Osteoblast (primary cell): Measurements from ENCODE around the gene DDOST. TPM values are rescaled to one million over a fixed set of nuclear protein-coding genes. Genes with fewer than 3 reads are reported as not detected.
A peak's percentile ranks its signal among the peaks of the same experiment; 100 is the strongest.

Source experiments
- DNase-seq: peaks from one replicate; pipeline ENCODE4 v3.0.0; 2011; ENCODE audit warnings: low spot score, mixed read lengths; ENCODE audit not compliant: insufficient read length; ENCODE audit errors: missing footprints
- H2AFZ ChIP-seq: 2 replicates; pipeline ENCODE4 v1.6.0; 2011; ENCODE audit warnings: mild to moderate bottlenecking, low read length
- H3K27ac ChIP-seq: 2 replicates; pipeline ENCODE4 v1.5.1; 2011; ENCODE audit warnings: mild to moderate bottlenecking, low read depth, low read length, moderate library complexity
- H3K27me3 ChIP-seq: 2 replicates; pipeline ENCODE4 v1.6.0; 2012; ENCODE audit warnings: mild to moderate bottlenecking, control low read depth, inconsistent platforms, low read length, moderate library complexity; ENCODE audit not compliant: insufficient read depth
- H3K36me3 ChIP-seq: 2 replicates; pipeline ENCODE4 v1.5.1; 2011; ENCODE audit warnings: mild to moderate bottlenecking, low read length, control low read depth, moderate library complexity; ENCODE audit not compliant: insufficient read depth
- H3K4me1 ChIP-seq: 2 replicates; pipeline ENCODE4 v1.5.1; 2011; ENCODE audit warnings: mild to moderate bottlenecking, low read length, control low read depth, moderate library complexity; ENCODE audit not compliant: insufficient read depth
- H3K4me2 ChIP-seq: 2 replicates; pipeline ENCODE4 v1.6.0; 2011; ENCODE audit warnings: mild to moderate bottlenecking, low read length; ENCODE audit not compliant: insufficient read depth
- H3K4me3 ChIP-seq: fragments of 200-600 bp; sonication (generic); 3 replicates; pipeline ENCODE4 v1.5.1; 2012; ENCODE audit warnings: mild to moderate bottlenecking, low read length, inconsistent platforms; ENCODE audit not compliant: insufficient read depth
- H3K79me2 ChIP-seq: 2 replicates; pipeline ENCODE4 v1.6.0; 2012; ENCODE audit warnings: mild to moderate bottlenecking, low read length, control low read depth, inconsistent platforms; ENCODE audit not compliant: insufficient read depth
- H3K9me3 ChIP-seq: 2 replicates; pipeline ENCODE4 v1.5.1; 2011; ENCODE audit warnings: low read depth, low read length, control low read depth
- H4K20me1 ChIP-seq: 2 replicates; pipeline ENCODE4 v1.6.0; 2012; ENCODE audit warnings: mild to moderate bottlenecking, low read length, control low read depth; ENCODE audit not compliant: insufficient read depth
- CTCF ChIP-seq: IDR thresholded peaks from 2 replicates; pipeline ENCODE4 v1.5.1; 2011; ENCODE audit warnings: mild to moderate bottlenecking, low read depth, low read length, moderate library complexity; ENCODE audit errors: extremely low read depth
- total RNA-seq: library from RNA; depleted of rRNA; stranded (reverse); fragments of >200 nt; gene quantifications from 2 replicates; pipeline ENCODE4 v1.2.3, GENCODE V29; 2012

DDOST gene
- total RNA-seq, 1 donor = 291 TPM

- Histone ChIP-seq H3K79me2 (no peaks in the 10 kb centered on the region), H3K4me1 (no peaks in the 10 kb centered on the region), H3K27me3 (no peaks in the 10 kb centered on the region), H3K27ac (no peak overlapping the region), H3K4me3 (no peak overlapping the region), H3K36me3 (peaks cover 63% of the 10 kb centered on the region), H3K4me2 (no peak overlapping the region), H3K9me3 (no peaks in the 10 kb centered on the region), H2AFZ (no peak overlapping the region), H4K20me1 (peaks cover 4% of the 10 kb centered on the region)
- DNase-seq = peak; percentile 42
- TF ChIP-seq CTCF = no peak
Observed at GRCh38 chr1:20645414-20645813, 15.8 kb downstream of the DDOST start.

- Histone ChIP-seq H3K36me3 (peaks cover 61% of the 10 kb centered on the region), H3K79me2 (no peaks in the 10 kb centered on the region), H3K27ac (no peak overlapping the region), H3K27me3 (no peaks in the 10 kb centered on the region), H3K4me1 (no peaks in the 10 kb centered on the region), H2AFZ (no peak overlapping the region), H4K20me1 (peaks cover 7% of the 10 kb centered on the region), H3K4me3 (no peak overlapping the region), H3K9me3 (no peaks in the 10 kb centered on the region), H3K4me2 (no peak overlapping the region)
- DNase-seq = peak; percentile 59
- TF ChIP-seq CTCF = no peak
Observed at GRCh38 chr1:20644416-20644815, 16.8 kb downstream of the DDOST start.

- Histone ChIP-seq H3K4me3 (no peak overlapping the region), H3K9me3 (no peaks in the 10 kb centered on the region), H3K27ac (no peak overlapping the region), H2AFZ (no peak overlapping the region), H3K4me1 (no peaks in the 10 kb centered on the region), H3K36me3 (peaks cover 55% of the 10 kb centered on the region), H3K79me2 (no peaks in the 10 kb centered on the region), H3K27me3 (no peaks in the 10 kb centered on the region), H3K4me2 (no peak overlapping the region), H4K20me1 (peaks cover 7% of the 10 kb centered on the region)
- no peak for TF ChIP-seq CTCF
- no peak for DNase-seq
Observed at GRCh38 chr1:20643080-20643479, 18.1 kb downstream of the DDOST start.

DNA sequence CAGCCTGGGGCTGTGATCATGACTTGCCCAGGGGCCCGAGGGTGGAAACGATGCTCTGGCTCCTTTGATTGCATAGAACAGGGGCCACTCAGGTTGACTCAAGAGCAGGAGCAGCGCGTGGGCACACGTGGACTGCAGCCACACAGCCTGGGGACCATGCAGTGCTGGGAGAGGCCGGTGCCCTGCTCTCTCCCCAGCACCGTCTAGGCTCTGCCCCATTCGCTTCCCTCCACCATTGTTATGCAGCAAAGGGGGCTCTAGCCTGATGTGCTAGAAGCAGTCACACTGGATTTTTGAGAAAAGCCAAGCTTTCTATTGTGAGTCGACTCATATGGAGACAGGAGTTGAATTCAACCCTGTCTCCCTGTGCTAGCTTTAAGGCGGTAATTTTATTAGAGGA lies 19.2 kb downstream of the DDOST start:
- Histone ChIP-seq H3K4me2 (no peak overlapping the region), H3K4me3 (no peak overlapping the region), H3K79me2 (peaks cover under 1% of the 10 kb centered on the region), H4K20me1 (peaks cover 10% of the 10 kb centered on the region), H3K4me1 (no peaks in the 10 kb centered on the region), H3K9me3 (no peaks in the 10 kb centered on the region), H2AFZ (no peak overlapping the region), H3K36me3 (peaks cover 56% of the 10 kb centered on the region), H3K27me3 (no peaks in the 10 kb centered on the region), H3K27ac (no peak overlapping the region)
- TF ChIP-seq CTCF = no peak
- DNase-seq = peak; percentile 21
